K562 (cell line): ENCODE results near the gene DDX46. TPM values are rescaled to one million over a fixed set of nuclear protein-coding genes. Genes with fewer than 3 reads are reported as not detected.

ENCODE experiments used
- ADNP ChIP-seq: fragments of 200-800 bp; sonication (Bioruptor generic); IDR thresholded peaks from 2 replicates; pipeline ENCODE4 v1.6.1; 2016; ENCODE audit warnings: missing genetic modification characterization, missing compliant biosample characterization
- ELF1 ChIP-seq: fragments of 200-800 bp; sonication (Bioruptor generic); IDR thresholded peaks from 2 replicates; pipeline ENCODE4 v1.6.1; 2016; ENCODE audit warnings: missing genetic modification characterization, missing compliant biosample characterization
- GTF2A2 ChIP-seq: IDR thresholded peaks from 2 replicates; pipeline ENCODE4 v1.6.1; 2016; ENCODE audit warnings: mild to moderate bottlenecking, missing genetic modification characterization, missing compliant biosample characterization
- HNRNPL ChIP-seq: fragments of 200-400 bp; formaldehyde crosslinking; IDR thresholded peaks from 2 replicates; pipeline ENCODE4 v1.6.1; 2017; ENCODE audit warnings: low read depth, mild to moderate bottlenecking, low read length
- JUNB ChIP-seq: fragments of 450-650 bp; formaldehyde crosslinking; conservative IDR thresholded peaks from 2 replicates; pipeline ENCODE4 v1.4.0; 2020; ENCODE audit warnings: mild to moderate bottlenecking
- LCOR ChIP-seq: sonication (generic); formaldehyde crosslinking; IDR thresholded peaks from 2 replicates; pipeline ENCODE4 v1.8.0; 2022; ENCODE audit warnings: mild to moderate bottlenecking, missing genetic modification reagents
- MYC ChIP-seq, 2 experiments: fragments of 250-450 bp in 1 of 2; sonication (Bioruptor Pico) in 1 of 2; IDR thresholded peaks; 2 replicates each; pipeline versions ENCODE4 v1.5.1 to v1.6.1; 2012 to 2021; ENCODE audit warnings: low read depth in 2 of 2, borderline replicate concordance in 1 of 2, improper control_type of control experiment in 1 of 2, low read length in 1 of 2, mild to moderate bottlenecking in 1 of 2, moderate library complexity in 1 of 2
- POLR3G ChIP-seq: IDR thresholded peaks from 2 replicates; pipeline ENCODE4 v1.6.1; 2011; ENCODE audit not compliant: insufficient read length, insufficient replicate concordance; ENCODE audit errors: extremely low read depth
- PURB ChIP-seq: sonication (generic); formaldehyde crosslinking; IDR thresholded peaks from 2 replicates; pipeline ENCODE4 v1.9.0; 2021; ENCODE audit warnings: low read depth, mild to moderate bottlenecking, missing genetic modification reagents
- RREB1 ChIP-seq: fragments of 250-450 bp; sonication (Bioruptor Pico); IDR thresholded peaks from 2 replicates; pipeline ENCODE4 v1.4.0; 2020
- SIN3A ChIP-seq, 2 experiments: fragments of 150-350 bp in 1 of 2; IDR thresholded peaks; 2 replicates each; pipeline ENCODE4 v1.6.1; 2011 to 2016; ENCODE audit warnings: borderline replicate concordance in 2 of 2, low read depth in 2 of 2, low read length in 2 of 2, mild to moderate bottlenecking in 2 of 2, moderate library complexity in 2 of 2; ENCODE audit not compliant: control insufficient read depth in 1 of 2
- SRF ChIP-seq, 2 experiments: fragments of 250-450, 450-650 bp in 1 of 2; sonication (Bioruptor Pico) in 1 of 2; sonication (generic) in 1 of 2; formaldehyde crosslinking; IDR thresholded peaks; 2 replicates each; pipeline versions ENCODE4 v1.5.0 to v1.5.1; 2020 to 2022; ENCODE audit warnings: mild to moderate bottlenecking in 1 of 2, missing genetic modification reagents in 1 of 2
- TAF7 ChIP-seq: fragments of 450-650 bp; IDR thresholded peaks from 2 replicates; pipeline ENCODE4 v1.6.1; 2016; ENCODE audit warnings: missing genetic modification characterization, missing compliant biosample characterization
- U2AF1 ChIP-seq: fragments of 200-400 bp; formaldehyde crosslinking; optimal IDR thresholded peaks from 2 replicates; pipeline ENCODE3; 2017; ENCODE audit warnings: mild to moderate bottlenecking, low read depth, low read length, moderate library complexity
- ZKSCAN3 ChIP-seq: fragments of 250-450 bp; sonication (Bioruptor Pico); IDR thresholded peaks from 2 replicates; pipeline ENCODE4 v1.4.0; 2020
- ZNF445 ChIP-seq: fragments of 250-450 bp; sonication (Bioruptor Pico); IDR thresholded peaks from 2 replicates; pipeline ENCODE4 v1.4.0; 2020; ENCODE audit warnings: low read depth, mild to moderate bottlenecking, moderate library complexity
- ZNF644 ChIP-seq: fragments of 200-800 bp; sonication (Bioruptor generic); IDR thresholded peaks from 2 replicates; pipeline ENCODE4 v1.6.1; 2016; ENCODE audit warnings: low read depth, missing genetic modification characterization, missing compliant biosample characterization
- polyA plus RNA-seq, 8 experiments: library from polyadenylated mRNA; depleted of rRNA in 4 of 8; stranded (reverse) in 5 of 8; unstranded in 3 of 8; fragments of >200 nt; fragmentation: Nextera tagmentation in 2 of 8; fragmentation: Illumina TruSeq in 1 of 8; extraction: Ambion mirVana in 2 of 8; extraction: Trizol in 1 of 8; gene quantifications; 2 replicates each; pipeline versions ENCODE4 v1.2.1 to v1.2.3, GENCODE V29; 2011 to 2014; ENCODE audit warnings: inconsistent platforms in 1 of 8, missing spikeins in 1 of 8
- total RNA-seq, 7 experiments: library from RNA; depleted of rRNA in 6 of 7; stranded (reverse); fragments of >200 nt in 6 of 7; fragmentation: Illumina TruSeq in 2 of 7; extraction: Trizol in 2 of 7; gene quantifications; 2 replicates each; pipeline versions ENCODE4 v1.2.1 to v1.2.3, GENCODE V29; 2011 to 2021; ENCODE audit warnings: low replicate concordance in 1 of 7
- TF ChIP-seq, protein P1 (sequence below): sonication (generic); formaldehyde crosslinking; IDR thresholded peaks from 2 replicates; pipeline ENCODE4 v1.8.0; 2022; ENCODE audit warnings: missing genetic modification reagents, mild to moderate bottlenecking, borderline replicate concordance
- TF ChIP-seq, protein P2 (sequence below): sonication (generic); formaldehyde crosslinking; IDR thresholded peaks from 2 replicates; pipeline ENCODE4 v1.8.1; 2023; ENCODE audit warnings: mild to moderate bottlenecking, missing genetic modification reagents

Gene DDX46
- total and polyA plus RNA-seq, 9 of the 15 experiments (the other 6 are each of a cell fraction or from before 2014, with no cell fraction given) = 26.2 to 99.0 (median 76.4) TPM

- no peak for TF ChIP-seq ADNP (tag)
- peak; percentile 74 for TF ChIP-seq ELF1 (tag)
- peak; percentile 65 for TF ChIP-seq MYC (IDR thresholded peaks at IDR 0.05; ENCODE audit: low read depth, low read length)
- no peak for TF ChIP-seq MYC (CRISPR knock-in tag; IDR thresholded peaks at IDR 0.05; ENCODE audit: borderline replicate concordance, low read depth)
- peak; percentile 30 for TF ChIP-seq U2AF1
- TF ChIP-seq ZNF644 (tag) = peak; percentile 94
- TF ChIP-seq POLR3G = no peak
- no peak for TF ChIP-seq JUNB
- TF ChIP-seq SRF (CRISPR knock-in tag; IDR thresholded peaks at IDR 0.05) = no peak
- peak in 1 of 2 experiments; percentile 51; a peak in 1 of 4 replicates for TF ChIP-seq SIN3A (IDR thresholded peaks at IDR 0.05; ENCODE audit: borderline replicate concordance in 2 of 2, control insufficient read depth in 1 of 2, low read depth in 2 of 2, low read length in 2 of 2)
- TF ChIP-seq LCOR = peak; percentile 66; the same call in 1 of the 2 replicates
- TF ChIP-seq GTF2A2 (tag) = no peak
- TF ChIP-seq RREB1 (CRISPR knock-in tag) = peak; percentile 51; the same call in 1 of the 2 replicates
- no peak for TF ChIP-seq PURB (CRISPR knock-in tag)
- TF ChIP-seq, protein P1, sequence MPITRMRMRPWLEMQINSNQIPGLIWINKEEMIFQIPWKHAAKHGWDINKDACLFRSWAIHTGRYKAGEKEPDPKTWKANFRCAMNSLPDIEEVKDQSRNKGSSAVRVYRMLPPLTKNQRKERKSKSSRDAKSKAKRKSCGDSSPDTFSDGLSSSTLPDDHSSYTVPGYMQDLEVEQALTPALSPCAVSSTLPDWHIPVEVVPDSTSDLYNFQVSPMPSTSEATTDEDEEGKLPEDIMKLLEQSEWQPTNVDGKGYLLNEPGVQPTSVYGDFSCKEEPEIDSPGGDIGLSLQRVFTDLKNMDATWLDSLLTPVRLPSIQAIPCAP (CRISPR knock-in tag) = no peak
- TF ChIP-seq TAF7 (tag) = peak; percentile 94
- TF ChIP-seq, protein P2, sequence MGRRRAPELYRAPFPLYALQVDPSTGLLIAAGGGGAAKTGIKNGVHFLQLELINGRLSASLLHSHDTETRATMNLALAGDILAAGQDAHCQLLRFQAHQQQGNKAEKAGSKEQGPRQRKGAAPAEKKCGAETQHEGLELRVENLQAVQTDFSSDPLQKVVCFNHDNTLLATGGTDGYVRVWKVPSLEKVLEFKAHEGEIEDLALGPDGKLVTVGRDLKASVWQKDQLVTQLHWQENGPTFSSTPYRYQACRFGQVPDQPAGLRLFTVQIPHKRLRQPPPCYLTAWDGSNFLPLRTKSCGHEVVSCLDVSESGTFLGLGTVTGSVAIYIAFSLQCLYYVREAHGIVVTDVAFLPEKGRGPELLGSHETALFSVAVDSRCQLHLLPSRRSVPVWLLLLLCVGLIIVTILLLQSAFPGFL = no peak
- 0 out of 2 replicates have a peak, but pooled peaks have one; percentile 29 for TF ChIP-seq HNRNPL
- TF ChIP-seq ZNF445 (CRISPR knock-in tag) = no peak
- no peak for TF ChIP-seq ZKSCAN3
These were observed 115.6 kb downstream of the DDX46 start, which contains the start of gene TXNDC15 (continued) for GRCh38 chr5:134873987-134874830.
